HG02642 (cell line): Measurements from ENCODE around the gene TERB1.

ENCODE experiments used
- ATAC-seq: cut with Tn5 transposase; IDR thresholded peaks from one replicate; pipeline ENCODE4 v1.9.1; 2021; ENCODE audit warnings: mild to moderate bottlenecking; ENCODE audit not compliant: unreplicated experiment, poor library complexity

TERB1 gene

GRCh38 chr16:66751303-66751991, 49.9 kb downstream of the TERB1 start, which contains the start of gene DYNC1LI2:
Gene DYNC1LI2 (minus strand): TSS chr16:66751609. CDS start chr16:66751591, 18 bp downstream.
- ATAC-seq, result peak; percentile 91

GRCh38 chr16:66751053-66751302, 50.4 kb downstream of the TERB1 start:
- ATAC-seq, result peak; percentile 12

- no peak for ATAC-seq
These were observed 50.9 kb downstream of the TERB1 start for GRCh38 chr16:66750279-66751052.

DNA sequence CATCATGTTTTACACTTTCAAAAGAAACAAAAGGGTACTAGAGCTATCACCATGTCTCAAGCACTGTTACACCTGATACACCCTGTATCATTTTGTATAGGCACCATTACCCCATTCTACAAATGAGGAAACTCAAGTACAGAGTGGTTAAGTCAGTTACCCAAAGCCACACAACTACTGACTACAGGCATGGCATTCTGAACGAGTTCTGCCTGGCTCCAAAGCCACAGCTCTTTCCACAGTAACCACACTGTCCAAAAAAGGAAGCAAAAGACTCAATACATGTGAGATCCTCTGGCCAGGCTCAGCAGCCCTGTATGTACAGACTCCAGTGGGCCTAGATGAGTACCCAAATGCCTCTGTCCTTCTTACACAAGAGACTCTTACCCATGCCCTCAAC, 54.7 kb downstream of the TERB1 start:
- ATAC-seq, result no peak

DNA sequence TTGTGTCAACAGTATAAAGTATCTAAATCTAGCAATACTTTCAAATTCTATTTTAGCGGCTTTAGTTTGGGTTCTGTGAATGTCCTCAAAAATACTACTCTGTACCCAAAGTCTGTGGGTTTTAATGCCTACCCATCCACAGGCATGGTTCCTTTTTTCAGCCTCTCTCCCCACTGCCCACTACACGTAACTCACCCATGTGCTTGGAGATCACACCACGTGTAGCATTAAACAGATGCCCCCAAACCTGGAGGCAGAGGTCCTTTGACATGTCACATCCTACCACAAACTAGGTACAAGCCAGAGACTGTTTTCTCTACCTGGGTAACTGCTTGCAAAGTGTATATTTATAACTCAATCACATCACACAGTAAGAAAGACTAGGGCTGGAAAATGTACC, 55.3 kb downstream of the TERB1 start:
- no peak for ATAC-seq

DNA sequence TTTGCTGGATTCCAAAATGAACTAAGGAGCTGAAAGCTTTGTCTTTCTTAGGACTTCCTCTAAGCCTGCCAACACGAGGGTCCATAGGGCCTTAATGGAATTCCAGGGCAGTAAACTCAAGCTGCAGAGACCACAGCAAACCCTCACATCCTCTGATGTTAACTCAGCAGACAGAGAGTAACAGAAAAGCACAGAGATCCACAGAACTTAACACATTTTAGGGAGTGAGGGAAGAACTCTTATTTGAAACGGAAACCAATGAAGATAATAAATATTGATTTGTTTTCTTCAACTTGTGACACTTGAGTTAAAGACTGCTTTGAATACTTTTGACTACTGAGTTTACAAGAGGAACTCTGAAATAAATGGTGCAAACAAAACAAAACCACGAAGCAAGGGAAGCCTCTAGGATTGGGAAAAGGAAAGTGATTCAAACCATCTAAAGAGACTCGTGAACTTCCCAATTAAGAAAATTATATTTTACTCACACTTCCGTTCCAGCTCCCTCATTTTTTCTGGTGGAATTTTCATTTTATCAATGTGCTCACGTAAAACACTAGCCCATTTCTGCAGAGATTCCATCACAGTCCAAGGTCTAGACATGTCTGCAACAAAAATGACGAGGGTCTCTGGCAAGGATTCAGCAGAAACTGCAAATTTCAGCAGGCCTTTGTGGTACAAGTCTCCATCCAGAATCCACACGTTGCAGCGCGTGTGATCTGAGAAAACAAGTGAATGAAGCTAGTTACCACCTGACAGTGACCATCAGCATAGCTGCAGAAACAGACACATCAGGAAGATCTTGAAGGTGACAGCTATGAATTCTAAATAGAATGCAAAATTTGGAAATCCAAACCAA, 59.2 kb downstream of the TERB1 start:
- no peak for ATAC-seq

DNA sequence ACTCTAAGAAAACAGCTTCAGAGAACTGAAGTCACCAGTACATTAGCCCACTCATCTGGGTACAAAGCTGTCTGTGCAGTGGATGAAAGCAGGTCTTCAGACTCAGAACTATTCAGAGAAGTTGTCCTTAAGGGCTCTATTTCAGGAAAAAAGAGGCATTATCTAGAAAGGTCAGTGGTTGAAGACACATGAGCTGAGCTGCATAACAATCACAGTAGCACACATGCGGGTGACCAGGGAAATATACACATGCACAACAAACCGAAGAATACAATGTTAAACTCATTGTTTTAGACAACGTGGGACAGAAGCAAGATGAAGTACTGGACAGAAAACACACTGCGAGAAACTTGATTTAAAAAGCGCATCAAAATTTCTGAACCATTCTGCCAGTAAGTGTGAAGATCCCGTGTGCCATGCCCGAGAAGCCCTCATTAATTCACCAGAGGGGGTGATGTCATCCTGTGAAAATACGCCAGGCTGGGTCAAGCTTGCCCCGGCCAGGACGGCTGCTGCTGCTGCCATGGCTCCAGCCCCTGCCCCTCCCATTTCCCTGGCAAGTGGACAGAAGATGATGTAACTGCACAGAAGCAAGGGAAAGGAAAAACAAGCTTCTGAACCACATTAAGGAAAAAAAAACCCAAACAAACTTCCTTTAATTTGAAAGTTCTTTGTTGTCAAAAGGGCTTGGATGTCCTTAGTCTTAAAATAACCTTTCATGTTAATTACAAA, 60.0 kb downstream of the TERB1 start:
- ATAC-seq, result no peak

- ATAC-seq, result no peak
These were observed 60.9 kb downstream of the TERB1 start for GRCh38 chr16:66740533-66740932.

- ATAC-seq, result no peak
These were observed 61.4 kb downstream of the TERB1 start for GRCh38 chr16:66740010-66740409.

GRCh38 chr16:66735891-66736290, 65.5 kb downstream of the TERB1 start:
- ATAC-seq, result no peak

- no peak for ATAC-seq
These were observed 70.3 kb downstream of the TERB1 start for GRCh38 chr16:66731101-66731500.

GRCh38 chr16:66728804-66729203, 72.6 kb downstream of the TERB1 start:
- no peak for ATAC-seq

GRCh38 chr16:66728117-66728787, 73.1 kb downstream of the TERB1 start:
- no peak for ATAC-seq

GRCh38 chr16:66720766-66721165, 80.6 kb downstream of the TERB1 start:
- ATAC-seq, result no peak

GRCh38 chr16:66719246-66719645, 82.1 kb downstream of the TERB1 start:
- no peak for ATAC-seq

DNA sequence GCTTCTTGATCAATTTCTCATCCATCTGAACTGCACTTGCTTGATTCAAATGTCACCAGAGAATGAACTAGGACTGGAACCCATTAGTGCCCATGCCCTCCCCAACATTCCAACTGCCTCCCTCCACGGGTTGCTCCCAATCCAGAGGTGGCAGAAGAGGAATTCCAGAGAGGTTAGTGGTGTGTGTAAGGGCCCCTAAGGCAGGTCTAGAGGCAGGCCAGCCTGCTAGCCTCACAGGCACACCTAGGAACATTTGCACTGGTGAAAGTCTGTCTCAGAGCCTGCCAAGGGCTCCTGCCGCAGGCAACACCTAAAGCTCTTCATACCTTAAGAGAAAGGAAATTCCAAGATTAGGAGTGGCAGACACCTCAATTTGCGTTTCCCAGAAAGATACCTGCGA, 83.6 kb downstream of the TERB1 start:
- no peak for ATAC-seq

- no peak for ATAC-seq
These were observed 84.2 kb downstream of the TERB1 start for GRCh38 chr16:66717112-66717675.

DNA sequence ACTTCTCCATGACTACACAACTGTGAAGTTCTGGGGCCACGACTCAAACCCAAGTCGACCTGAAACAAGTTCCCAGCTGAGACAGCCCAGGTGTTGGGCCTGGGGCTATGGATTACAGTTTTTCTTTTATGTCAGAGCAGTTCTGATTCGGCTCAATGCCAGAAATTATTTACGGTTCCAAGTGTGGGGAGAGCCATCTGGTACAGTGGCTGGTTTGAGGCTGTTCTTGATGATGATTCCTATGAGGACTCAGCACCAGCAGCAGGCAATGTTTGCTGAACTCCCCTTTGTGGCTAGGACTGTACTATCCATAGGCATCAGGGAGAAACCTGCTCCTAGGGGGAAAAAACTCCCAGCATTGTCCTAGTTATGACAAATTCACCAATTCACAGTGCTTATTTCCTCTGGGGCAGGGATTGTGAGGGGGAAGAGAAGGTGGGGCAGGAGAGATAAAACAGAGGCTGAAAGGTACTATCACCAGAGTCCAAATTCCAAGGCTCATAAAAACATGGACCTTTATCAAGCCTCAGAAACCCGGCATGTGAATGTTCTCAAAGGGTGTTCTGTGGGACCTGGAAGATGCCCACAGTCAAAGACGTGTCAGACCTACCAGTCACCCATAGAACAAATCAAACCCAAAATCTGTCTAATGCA, 86.6 kb downstream of the TERB1 start:
- no peak for ATAC-seq

- ATAC-seq, result no peak
These were observed 87.3 kb downstream of the TERB1 start for GRCh38 chr16:66714062-66714461.
